SIG-M5 treated with dmso at 0.1 percent for 504 hours (cell line): ENCODE data around the gene PITHD1.
A peak's percentile ranks its signal among the peaks of the same experiment; 100 is the strongest.
"Not testable (repeated sequence)": the region's sequence is repeated elsewhere in the genome, so short reads cannot be mapped to it uniquely, and the experiment has no call there.

Experiments used
- DNase-seq: peaks from one replicate; lab custom pipeline; 2025; ENCODE audit not compliant: unreplicated experiment; lab: John Stamatoyannopoulos, UW

The PITHD1 gene

GRCh38 chr1:23823767-23824166 lies 45.5 kb downstream of the PITHD1 start:
- DNase-seq: no peak

- DNase-seq: no peak
Observed at GRCh38 chr1:23824711-23825075, 46.5 kb downstream of the PITHD1 start.

- DNase-seq: peak; percentile 84
Observed at GRCh38 chr1:23825076-23825761, 47.0 kb downstream of the PITHD1 start, which contains the start of gene HMGCL. TSS of gene HMGCL (minus strand) at chr1:23825429. CDS start at chr1:23825415, 14 bp downstream.

DNA sequence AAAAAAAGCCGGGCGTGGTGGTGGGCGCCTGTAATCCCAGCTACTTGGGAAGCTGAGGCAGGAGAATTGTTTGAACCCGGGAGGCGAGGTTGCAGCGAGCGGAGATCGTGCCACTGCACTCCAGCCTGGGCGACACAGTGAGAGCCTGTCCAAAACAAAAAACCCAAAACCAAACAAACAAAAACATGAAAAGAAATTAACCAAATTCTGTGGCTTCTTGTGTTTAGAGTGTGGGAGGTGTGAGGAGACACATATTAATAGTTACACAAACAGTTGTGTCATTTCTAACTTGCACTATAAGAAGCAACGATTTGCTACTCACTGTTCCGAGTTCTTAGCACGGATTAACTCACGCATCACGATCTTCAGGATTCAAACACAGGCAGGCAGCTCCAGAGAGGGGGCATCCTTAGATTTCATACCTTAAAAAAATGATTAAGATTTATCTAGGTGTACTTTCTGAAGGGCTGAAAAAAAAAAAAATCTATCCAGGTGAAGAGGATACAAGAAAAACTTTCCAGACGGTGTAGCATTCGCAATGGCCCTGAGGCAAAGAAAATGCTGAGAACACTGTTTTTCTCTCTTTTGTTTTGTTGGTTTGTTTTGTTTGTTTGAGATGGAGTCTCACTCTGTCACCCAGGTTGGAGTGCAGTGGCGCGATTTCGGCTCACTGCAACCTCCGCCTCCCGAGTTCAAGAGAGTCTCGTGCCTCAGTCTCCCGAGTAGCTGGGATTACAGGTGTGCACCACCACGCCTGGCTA lies 47.7 kb downstream of the PITHD1 start:
- no peak for DNase-seq

DNA sequence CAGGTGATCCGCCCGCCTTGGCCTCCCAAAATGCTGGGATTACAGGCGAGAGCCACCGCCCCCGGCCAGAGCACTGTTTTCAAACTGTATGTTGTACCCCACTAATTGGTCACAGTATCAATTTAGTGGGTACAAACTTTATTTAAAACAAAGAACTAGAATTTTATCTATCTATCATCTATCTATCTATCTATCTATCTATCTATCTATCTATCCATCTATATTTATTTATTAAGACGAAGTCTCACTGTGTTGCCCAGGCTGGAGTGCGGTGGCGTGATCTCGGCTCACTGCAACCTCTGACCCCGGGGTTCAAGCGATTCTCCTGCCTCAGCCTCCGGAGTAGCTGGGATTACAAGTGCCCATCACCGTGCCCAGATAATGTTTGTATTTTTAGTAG lies 48.4 kb downstream of the PITHD1 start:
- DNase-seq: not testable (repeated sequence)

DNA sequence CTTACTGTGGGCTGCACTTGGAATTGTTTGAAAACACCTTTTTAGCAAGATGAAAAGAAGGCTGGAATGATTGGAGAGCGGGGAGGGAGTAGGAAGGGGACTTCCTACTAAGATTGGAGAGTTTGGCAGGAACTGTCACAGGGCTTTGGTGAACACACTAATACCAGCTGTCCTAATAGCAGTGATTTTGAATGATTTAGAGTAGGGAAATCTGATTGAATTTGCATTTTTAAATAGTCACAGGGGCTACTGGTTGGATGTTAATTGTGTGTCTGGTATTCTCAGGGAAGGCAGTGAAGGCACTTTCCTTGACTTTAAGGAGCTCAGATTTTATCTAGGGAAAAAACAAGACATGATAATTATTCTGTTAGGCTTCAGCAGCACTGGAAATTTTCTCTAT lies 49.5 kb downstream of the PITHD1 start:
- DNase-seq: no peak

DNA sequence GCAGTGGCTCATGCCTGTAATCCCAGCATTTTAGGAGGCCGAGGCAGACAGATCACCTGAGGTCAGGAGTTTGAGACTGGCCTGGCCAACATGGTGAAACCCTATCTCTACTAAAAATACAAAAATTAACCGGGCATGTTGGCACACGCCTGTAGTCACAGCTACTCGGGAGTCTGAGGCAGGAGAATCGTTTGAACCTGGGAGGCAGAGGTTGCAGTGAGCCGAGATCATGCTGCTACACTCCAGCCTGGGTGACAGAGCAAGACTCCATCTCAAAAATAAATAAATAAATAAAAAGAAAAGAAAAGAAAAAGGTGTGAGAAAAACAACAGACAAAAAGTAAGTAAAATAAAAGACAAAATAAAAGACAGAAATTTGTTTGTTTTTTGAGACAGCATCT lies 55.9 kb downstream of the PITHD1 start:
- not testable (repeated sequence) for DNase-seq

GRCh38 chr1:23836037-23836436 lies 57.8 kb downstream of the PITHD1 start:
- peak; percentile 17 for DNase-seq
